ENCODE results near the gene BANP. TPM values are rescaled to one million over a fixed set of nuclear protein-coding genes. Genes with fewer than 3 reads are reported as not detected.
"Not testable (repeated sequence)": the region's sequence is repeated elsewhere in the genome, so short reads cannot be mapped to it uniquely, and the experiment has no call there.

BANP gene
- total and polyA plus RNA-seq, 2 donors (not counting 3 experiments of a cell fraction or from before 2014, with no cell fraction given): 22.4 to 33.8 TPM

- ChIA-PET POLR2A (no interaction called here), CTCF (no interaction called here)
- Histone ChIP-seq H3K36me3 (ENCODE audit: control insufficient read depth in 2 of 2, extremely low read depth in 1 of 2, insufficient read depth in 2 of 2, low read length in 2 of 2) (peaks cover 0 to 3% of the 10 kb centered on the region in 2 experiments), H3K9ac (replicated peaks; ENCODE audit: extremely low read depth, insufficient read depth, low read length) (no peak overlapping the region), H3K27me3 (ENCODE audit: control insufficient read depth in 2 of 2, insufficient read depth in 2 of 2, low read length in 2 of 2) (no peaks in the 10 kb centered on the region), H2AFZ (ENCODE audit: low read depth, low read length) (no peak overlapping the region), H3K79me2 (ENCODE audit: control insufficient read depth, insufficient read depth, low read length) (no peaks in the 10 kb centered on the region), H3K9me1 (replicated peaks; ENCODE audit: control insufficient read depth, extremely low read depth, insufficient read depth, low read length) (no peaks in the 10 kb centered on the region), H3K4me2 (ENCODE audit: insufficient read depth, low read length) (no peak overlapping the region), H3K27ac (ENCODE audit: insufficient read depth, low read depth, low read length) (no peak overlapping the region), H4K20me1 (replicated peaks; ENCODE audit: control insufficient read depth, extremely low read depth, insufficient read depth, low read length) (no peaks in the 10 kb centered on the region), H3K4me1 (ENCODE audit: control insufficient read depth, extremely low read depth, insufficient read depth, low read length) (no peaks in the 10 kb centered on the region), H3K4me3 (replicated peaks in 1 of 3; ENCODE audit: insufficient read depth in 1 of 3, low read depth in 1 of 3, low read length in 3 of 3) (no peak overlapping the region), H3K9me3 (replicated peaks; ENCODE audit: control insufficient read depth, insufficient read depth, low read length) (no peaks in the 10 kb centered on the region)
- FAIRE-seq: no peak
- no TSS peak for BruUV-seq (replicated peaks)
- dilution Hi-C loops (cut with MboI; ENCODE audit: extremely low pct_ligation_motif_present, low sequenced_read_pairs): no loop called here
- intact Hi-C loops (cut with micrococcal nuclease): no loop called here
- DNase-seq (ENCODE audit: low read depth, low spot score): no peak
- TF ChIP-seq POLR2AphosphoS5 (IDR thresholded peaks at IDR 0.05; ENCODE audit: insufficient read depth, low read depth, low read length): no peak
- no peak for TF ChIP-seq POLR2A (IDR thresholded peaks at IDR 0.05; ENCODE audit: low read depth, low read length)
- no peak for TF ChIP-seq FOS (IDR thresholded peaks at IDR 0.05; ENCODE audit: borderline replicate concordance, insufficient read depth, low read length)
- TF ChIP-seq GATA2 (IDR thresholded peaks at IDR 0.05; ENCODE audit: insufficient read depth, insufficient read length, low read depth, low read length): no peak
- no peak for TF ChIP-seq CTCF (IDR thresholded peaks at IDR 0.05; ENCODE audit: extremely low read depth in 1 of 2, insufficient read depth in 1 of 2, low read depth in 1 of 2, low read length in 2 of 2)
Measured at GRCh38 chr16:88030498-88030897, 79.3 kb downstream of the BANP start.

GRCh38 chr16:88030961-88031360 lies 79.7 kb downstream of the BANP start:
- H3K9ac ChIP-seq (replicated peaks; ENCODE audit: extremely low read depth, insufficient read depth, low read length); CTCF ChIA-PET; H3K36me3 ChIP-seq (ENCODE audit: control insufficient read depth in 2 of 2, extremely low read depth in 1 of 2, insufficient read depth in 2 of 2, low read length in 2 of 2); H3K79me2 ChIP-seq (ENCODE audit: control insufficient read depth, insufficient read depth, low read length); H3K4me1 ChIP-seq (ENCODE audit: control insufficient read depth, extremely low read depth, insufficient read depth, low read length); FAIRE-seq; dilution Hi-C loops (cut with MboI; ENCODE audit: extremely low pct_ligation_motif_present, low sequenced_read_pairs); H3K4me3 ChIP-seq (replicated peaks in 1 of 3; ENCODE audit: insufficient read depth in 1 of 3, low read depth in 1 of 3, low read length in 3 of 3); H4K20me1 ChIP-seq (replicated peaks; ENCODE audit: control insufficient read depth, extremely low read depth, insufficient read depth, low read length); H3K27ac ChIP-seq (ENCODE audit: insufficient read depth, low read depth, low read length); H3K9me1 ChIP-seq (replicated peaks; ENCODE audit: control insufficient read depth, extremely low read depth, insufficient read depth, low read length); DNase-seq (ENCODE audit: low read depth, low spot score); H3K4me2 ChIP-seq (ENCODE audit: insufficient read depth, low read length); H3K9me3 ChIP-seq (replicated peaks; ENCODE audit: control insufficient read depth, insufficient read depth, low read length); H3K27me3 ChIP-seq (ENCODE audit: control insufficient read depth in 2 of 2, insufficient read depth in 2 of 2, low read length in 2 of 2); intact Hi-C loops (cut with micrococcal nuclease); H2AFZ ChIP-seq (ENCODE audit: low read depth, low read length); POLR2A ChIA-PET; BruUV-seq (replicated peaks): not testable (repeated sequence)

GRCh38 chr16:88033003-88033740 lies 81.9 kb downstream of the BANP start:
- H3K4me3 ChIP-seq (replicated peaks in 1 of 3; ENCODE audit: insufficient read depth in 1 of 3, low read depth in 1 of 3, low read length in 3 of 3); intact Hi-C loops (cut with micrococcal nuclease); H3K9ac ChIP-seq (replicated peaks; ENCODE audit: extremely low read depth, insufficient read depth, low read length); H4K20me1 ChIP-seq (replicated peaks; ENCODE audit: control insufficient read depth, extremely low read depth, insufficient read depth, low read length); H3K27ac ChIP-seq (ENCODE audit: insufficient read depth, low read depth, low read length); DNase-seq (ENCODE audit: low read depth, low spot score); POLR2A ChIA-PET; H3K4me1 ChIP-seq (ENCODE audit: control insufficient read depth, extremely low read depth, insufficient read depth, low read length); H3K27me3 ChIP-seq (ENCODE audit: control insufficient read depth in 2 of 2, insufficient read depth in 2 of 2, low read length in 2 of 2); FAIRE-seq; H3K4me2 ChIP-seq (ENCODE audit: insufficient read depth, low read length); H3K9me3 ChIP-seq (replicated peaks; ENCODE audit: control insufficient read depth, insufficient read depth, low read length); dilution Hi-C loops (cut with MboI; ENCODE audit: extremely low pct_ligation_motif_present, low sequenced_read_pairs); H3K36me3 ChIP-seq (ENCODE audit: control insufficient read depth in 2 of 2, extremely low read depth in 1 of 2, insufficient read depth in 2 of 2, low read length in 2 of 2); H2AFZ ChIP-seq (ENCODE audit: low read depth, low read length); CTCF ChIA-PET; H3K79me2 ChIP-seq (ENCODE audit: control insufficient read depth, insufficient read depth, low read length); BruUV-seq (replicated peaks); H3K9me1 ChIP-seq (replicated peaks; ENCODE audit: control insufficient read depth, extremely low read depth, insufficient read depth, low read length): not testable (repeated sequence)

Measured in endothelial cell of umbilical vein (primary cell).